ENCODE data around the gene ZFP14.

The ZFP14 gene

GRCh38 chr19:36401475-36401874 is 22.5 kb upstream of the ZFP14 start (continued):
- no peak for TF ChIP-seq YY1 (tag by site-specific recombination; IDR thresholded peaks at IDR 0.05)
- TF ChIP-seq ZNF350 (tag by site-specific recombination; IDR thresholded peaks at IDR 0.05), result no peak
- no peak for TF ChIP-seq ZFHX2 (tag by site-specific recombination; conservative IDR thresholded peaks at IDR 0.05)

GRCh38 chr19:36398571-36398970 is 19.6 kb upstream of the ZFP14 start:
- POLR2A ChIA-PET, result interaction anchor here (0.5 kb wide), 1 partner anchor 83 kb away, joined by 12 read pairs; no protein-coding TSS in a partner anchor
- peaks cover 36 to 100% of the 10 kb centered on the region in 2 experiments for H3K36me3 ChIP-seq (ENCODE audit: control insufficient read depth in 2 of 2, insufficient read depth in 1 of 2, low read length in 2 of 2)
- CTCF ChIA-PET, result no interaction called here

More at GRCh38 chr19:36398571-36398970, 19.6 kb upstream of the ZFP14 start:
- TF ChIP-seq ZBTB11 (tag by site-specific recombination; conservative IDR thresholded peaks at IDR 0.05; ENCODE audit: low read depth) (no peak), PRDM10 (tag by site-specific recombination; IDR thresholded peaks at IDR 0.05) (no peak), ZNF518A (tag by site-specific recombination; conservative IDR thresholded peaks at IDR 0.05; ENCODE audit: low read depth) (no peak), YY1 (tag by site-specific recombination; IDR thresholded peaks at IDR 0.05) (no peak), ZFP3 (tag by site-specific recombination; IDR thresholded peaks at IDR 0.05; ENCODE audit: low read depth) (no peak), ZBTB48 (tag by site-specific recombination; IDR thresholded peaks at IDR 0.05) (no peak), PRDM6 (tag by site-specific recombination; IDR thresholded peaks at IDR 0.05) (no peak), ZNF24 (tag by site-specific recombination; IDR thresholded peaks at IDR 0.05) (no peak), ZNF18 (tag by site-specific recombination; IDR thresholded peaks at IDR 0.05) (no peak), GLIS1 (tag by site-specific recombination; IDR thresholded peaks at IDR 0.05) (no peak), ZNF214 (tag by site-specific recombination; IDR thresholded peaks at IDR 0.05; ENCODE audit: borderline replicate concordance) (no peak), ZNF558 (tag by site-specific recombination; IDR thresholded peaks at IDR 0.05) (no peak)
- Histone ChIP-seq H3K4me3 (ENCODE audit: low read depth, low read length) (no peak overlapping the region), H3K9me3 (ENCODE audit: control insufficient read depth, insufficient read depth, low read depth, low read length) (peaks cover 35% of the 10 kb centered on the region), H3K27ac (ENCODE audit: extremely low read depth, low read depth, low read length) (no peak overlapping the region), H3K4me1 (ENCODE audit: control insufficient read depth, insufficient read depth, low read length) (no peaks in the 10 kb centered on the region)
